Measurements from ENCODE around the gene GRIK4.

The GRIK4 gene

GRCh38 chr11:120709808-120710207 lies 198.3 kb downstream of the GRIK4 start:
- DNase-seq (ENCODE audit: low read depth in 2 of 2), result no peak

- DNase-seq (ENCODE audit: low read depth in 2 of 2), result no peak
Observed at GRCh38 chr11:120710354-120711131, 199.0 kb downstream of the GRIK4 start.

GRCh38 chr11:120712014-120712413 lies 200.5 kb downstream of the GRIK4 start:
- no peak for DNase-seq (ENCODE audit: low read depth in 2 of 2)

- DNase-seq (ENCODE audit: low read depth in 2 of 2), result no peak
Observed at GRCh38 chr11:120712881-120713280, 201.3 kb downstream of the GRIK4 start.

GRCh38 chr11:120713296-120713695 lies 201.7 kb downstream of the GRIK4 start:
- DNase-seq (ENCODE audit: low read depth in 2 of 2), result no peak

DNA sequence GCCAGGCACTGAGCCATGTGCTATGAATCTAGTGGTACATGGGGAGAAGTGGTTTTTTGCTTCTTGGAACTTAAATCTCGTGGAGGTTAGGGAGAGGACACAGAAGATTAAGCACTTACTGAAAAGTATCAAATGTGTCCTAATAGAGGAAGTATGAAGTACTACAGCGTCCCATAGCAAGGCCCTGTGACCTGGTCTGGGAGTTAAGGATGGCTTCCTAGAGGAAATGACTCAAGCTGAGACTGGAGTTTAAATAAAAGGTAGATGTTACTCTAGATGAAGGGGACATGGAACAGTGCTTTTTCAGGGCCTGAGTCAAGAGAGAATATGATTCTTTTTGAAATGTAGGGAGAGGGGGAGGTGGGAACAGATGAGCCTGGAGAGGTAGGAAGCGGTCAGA lies 202.9 kb downstream of the GRIK4 start:
- DNase-seq (ENCODE audit: low read depth in 2 of 2), result no peak

GRCh38 chr11:120715239-120715638 lies 203.7 kb downstream of the GRIK4 start:
- DNase-seq (ENCODE audit: low read depth in 2 of 2), result no peak

GRCh38 chr11:120717042-120717441 lies 205.5 kb downstream of the GRIK4 start:
- no peak for DNase-seq (ENCODE audit: low read depth in 2 of 2)

DNA sequence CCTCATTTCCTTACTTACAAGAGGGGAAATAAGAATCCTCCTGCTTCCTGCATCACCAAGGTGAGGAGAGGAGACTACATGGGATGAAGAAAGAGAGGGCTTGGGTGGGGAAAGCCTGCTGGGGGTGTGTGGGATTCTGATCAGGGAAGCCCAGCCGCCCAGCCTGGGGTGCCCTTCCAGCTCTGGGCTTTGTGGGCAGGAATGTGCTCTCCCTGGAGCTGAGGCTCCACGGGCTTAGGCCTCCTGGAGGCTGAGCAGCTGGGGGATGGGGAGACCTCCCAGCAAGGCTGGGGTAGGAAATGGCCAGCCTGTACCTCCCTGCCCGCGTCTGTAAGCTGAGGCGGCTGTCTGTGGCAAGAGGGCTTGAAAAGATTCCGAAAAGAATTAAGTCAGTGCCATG lies 206.1 kb downstream of the GRIK4 start:
- DNase-seq (ENCODE audit: low read depth in 2 of 2), result no peak

- DNase-seq (ENCODE audit: low read depth in 2 of 2), result no peak
Observed at GRCh38 chr11:120718171-120718570, 206.6 kb downstream of the GRIK4 start.

DNA sequence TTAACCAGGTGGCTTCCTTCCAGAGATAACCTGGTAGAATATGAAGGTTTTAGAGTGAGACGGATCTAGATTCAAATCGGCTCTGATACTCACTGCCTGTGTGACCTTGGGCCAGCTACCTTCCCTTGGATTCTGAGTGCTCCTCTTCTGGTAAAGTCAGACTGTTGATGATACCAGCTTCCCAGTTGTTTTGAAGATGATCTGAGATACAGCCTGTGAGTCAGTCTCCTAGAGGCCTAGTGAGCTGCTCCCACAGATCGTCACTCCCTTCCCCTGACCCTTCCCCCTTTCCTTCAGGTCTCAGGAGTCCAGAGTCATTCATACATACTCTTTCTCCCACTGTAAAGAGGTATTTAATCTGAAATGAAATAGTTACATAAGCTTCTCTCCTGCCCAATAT lies 207.8 kb downstream of the GRIK4 start:
- DNase-seq (ENCODE audit: low read depth in 2 of 2), result no peak

- DNase-seq (ENCODE audit: low read depth in 2 of 2), result no peak
Observed at GRCh38 chr11:120720760-120721159, 209.2 kb downstream of the GRIK4 start.

DNA sequence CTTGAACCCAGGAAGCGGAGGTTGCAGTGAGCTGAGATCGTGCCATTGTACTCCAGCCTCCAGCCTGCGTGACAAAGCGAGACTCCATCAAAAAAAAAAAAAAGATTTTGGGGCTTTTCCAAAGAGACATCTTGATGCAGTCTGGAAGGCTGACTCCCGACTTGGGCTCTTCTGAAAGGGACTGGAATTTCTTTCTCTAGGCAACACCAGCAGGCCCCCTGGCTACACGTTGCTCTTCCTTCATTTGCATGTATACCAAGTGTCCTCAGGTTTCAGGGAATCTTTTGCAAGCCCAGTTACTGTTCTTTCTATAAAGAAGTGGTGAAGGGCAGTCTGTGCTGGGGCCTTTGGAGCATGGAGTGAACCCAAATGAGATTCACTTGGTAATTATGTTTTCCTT lies 211.0 kb downstream of the GRIK4 start:
- no peak for DNase-seq (ENCODE audit: low read depth in 2 of 2)

- DNase-seq (ENCODE audit: low read depth in 2 of 2), result no peak
Observed at GRCh38 chr11:120723751-120724150, 212.2 kb downstream of the GRIK4 start.

DNA sequence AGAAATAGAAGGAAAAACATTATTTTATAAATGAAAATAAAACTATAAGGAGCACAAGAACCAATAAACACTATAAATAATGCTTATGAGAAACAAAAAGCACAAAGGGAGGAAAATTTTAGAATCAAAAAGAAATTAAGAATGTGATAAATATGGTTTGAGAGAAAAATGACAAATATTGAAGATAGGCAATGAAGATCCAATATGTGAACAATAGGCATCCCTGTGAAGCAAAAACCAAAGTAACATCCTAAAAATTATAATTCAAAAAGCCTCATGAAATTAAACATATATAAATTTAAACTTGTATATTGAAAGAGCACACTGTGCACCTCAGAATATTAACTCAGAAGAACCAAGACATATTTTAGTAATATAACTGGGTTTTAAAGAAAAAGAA lies 216.2 kb downstream of the GRIK4 start:
- no peak for DNase-seq (ENCODE audit: low read depth in 2 of 2)

DNA sequence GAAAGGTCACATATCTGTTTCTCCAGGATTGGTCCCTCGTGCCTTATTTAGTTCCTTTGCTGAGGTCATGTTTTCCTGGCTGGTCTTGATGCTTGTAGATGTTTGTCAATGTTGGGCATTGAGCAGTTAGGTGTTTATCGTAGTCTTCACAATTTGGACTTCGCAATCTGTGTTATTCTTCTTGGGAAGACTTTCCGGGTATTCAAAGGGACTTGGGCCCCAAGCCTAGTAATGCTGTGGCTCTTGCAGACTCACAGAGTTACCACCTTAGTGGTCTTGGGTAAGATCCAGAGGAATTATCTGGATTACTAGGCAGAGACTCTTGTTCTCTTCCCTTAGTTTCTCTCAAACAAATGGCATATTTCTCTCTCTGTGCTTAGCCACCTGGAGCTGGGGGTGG lies 223.5 kb downstream of the GRIK4 start:
- DNase-seq (ENCODE audit: low read depth in 2 of 2), result no peak

DNA sequence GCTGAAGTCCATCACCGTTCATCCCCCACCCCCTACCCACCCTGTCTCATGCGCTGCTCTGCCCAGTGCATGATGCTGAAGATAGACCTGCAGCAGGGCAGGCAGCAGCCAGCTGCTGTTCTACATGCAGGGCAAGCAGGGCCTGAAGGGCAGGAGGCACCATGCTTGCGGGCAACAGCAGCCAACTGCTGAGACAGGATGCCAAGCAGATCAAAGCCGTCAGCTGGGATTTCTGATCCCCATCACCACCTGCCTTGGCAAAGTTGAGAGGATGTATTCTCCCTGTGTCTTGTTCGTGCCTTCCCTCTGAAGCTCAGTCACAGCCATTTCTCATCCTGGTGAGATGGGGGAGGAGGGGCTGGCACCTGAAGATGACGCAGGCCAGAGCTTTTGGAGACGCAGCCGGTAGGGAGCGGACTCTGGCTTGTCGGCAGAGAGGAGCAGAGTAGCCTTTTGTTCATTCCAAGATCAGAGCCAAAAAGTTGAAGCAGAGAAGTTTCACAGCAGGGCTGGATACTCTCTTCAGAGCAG lies 227.0 kb downstream of the GRIK4 start:
- DNase-seq (ENCODE audit: low read depth in 2 of 2), result no peak

- no peak for DNase-seq (ENCODE audit: low read depth in 2 of 2)
Observed at GRCh38 chr11:120739780-120740179, 228.2 kb downstream of the GRIK4 start.

DNA sequence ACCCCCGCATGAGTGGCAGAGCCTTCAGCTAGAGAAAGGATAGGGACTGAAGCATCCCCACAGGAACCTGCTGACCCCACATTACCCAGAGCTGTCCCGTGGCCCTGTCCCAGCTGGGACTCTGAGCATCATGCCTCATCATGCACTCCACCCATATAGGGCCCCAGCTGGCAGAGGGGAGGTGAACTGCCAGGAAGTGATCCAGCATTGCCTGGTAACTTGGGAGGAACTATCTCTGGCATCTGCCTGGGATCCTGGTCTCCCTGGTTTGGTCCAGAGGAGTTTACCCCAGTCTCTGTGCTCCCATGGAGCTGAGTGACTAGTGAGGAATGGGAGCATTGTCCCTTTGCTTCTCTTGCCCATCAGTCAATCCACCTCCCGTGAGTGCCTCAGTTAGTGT lies 228.8 kb downstream of the GRIK4 start:
- DNase-seq (ENCODE audit: low read depth in 2 of 2), result no peak

GRCh38 chr11:120744016-120744994 lies 232.8 kb downstream of the GRIK4 start:
- no peak for DNase-seq (ENCODE audit: low read depth in 2 of 2)

DNA sequence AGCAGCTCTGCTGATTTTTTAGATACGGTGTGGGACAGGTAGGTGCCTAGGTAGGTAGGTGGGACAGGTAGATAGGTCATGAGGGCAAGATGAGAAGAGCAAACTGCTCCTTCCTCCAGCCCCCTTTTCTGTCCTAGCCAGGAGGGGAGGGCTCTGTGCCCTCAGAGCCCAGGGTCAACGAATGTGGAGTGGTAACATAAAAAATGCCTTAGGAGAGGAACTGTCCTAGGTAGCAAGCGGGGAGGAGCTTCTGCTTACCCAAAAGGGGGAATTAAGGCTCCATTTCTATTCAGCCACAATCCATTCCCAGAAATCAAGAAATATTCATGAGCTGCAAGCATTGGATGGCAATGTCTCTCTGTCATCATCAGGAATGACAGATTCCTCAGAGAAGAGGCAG lies 234.8 kb downstream of the GRIK4 start:
- no peak for DNase-seq (ENCODE audit: low read depth in 2 of 2)

GRCh38 chr11:120746836-120747609 lies 235.5 kb downstream of the GRIK4 start:
- DNase-seq (ENCODE audit: low read depth in 2 of 2), result no peak
